C4-2B (cell line): ENCODE data around the gene SPATS2L.

Experiments
- H3K27ac ChIP-seq: fragments of 450-650 bp; 2 replicates; pipeline ENCODE4 v1.5.1; 2017
- ZFX ChIP-seq: fragments of 450-650 bp; IDR thresholded peaks from 2 replicates; pipeline ENCODE4 v1.6.1; 2017
- TF ChIP-seq, protein P1 (sequence below): fragments of 450-650 bp; conservative IDR thresholded peaks from 2 replicates; pipeline ENCODE4 v1.5.1; 2017; ENCODE audit warnings: mild to moderate bottlenecking

SPATS2L gene

DNA sequence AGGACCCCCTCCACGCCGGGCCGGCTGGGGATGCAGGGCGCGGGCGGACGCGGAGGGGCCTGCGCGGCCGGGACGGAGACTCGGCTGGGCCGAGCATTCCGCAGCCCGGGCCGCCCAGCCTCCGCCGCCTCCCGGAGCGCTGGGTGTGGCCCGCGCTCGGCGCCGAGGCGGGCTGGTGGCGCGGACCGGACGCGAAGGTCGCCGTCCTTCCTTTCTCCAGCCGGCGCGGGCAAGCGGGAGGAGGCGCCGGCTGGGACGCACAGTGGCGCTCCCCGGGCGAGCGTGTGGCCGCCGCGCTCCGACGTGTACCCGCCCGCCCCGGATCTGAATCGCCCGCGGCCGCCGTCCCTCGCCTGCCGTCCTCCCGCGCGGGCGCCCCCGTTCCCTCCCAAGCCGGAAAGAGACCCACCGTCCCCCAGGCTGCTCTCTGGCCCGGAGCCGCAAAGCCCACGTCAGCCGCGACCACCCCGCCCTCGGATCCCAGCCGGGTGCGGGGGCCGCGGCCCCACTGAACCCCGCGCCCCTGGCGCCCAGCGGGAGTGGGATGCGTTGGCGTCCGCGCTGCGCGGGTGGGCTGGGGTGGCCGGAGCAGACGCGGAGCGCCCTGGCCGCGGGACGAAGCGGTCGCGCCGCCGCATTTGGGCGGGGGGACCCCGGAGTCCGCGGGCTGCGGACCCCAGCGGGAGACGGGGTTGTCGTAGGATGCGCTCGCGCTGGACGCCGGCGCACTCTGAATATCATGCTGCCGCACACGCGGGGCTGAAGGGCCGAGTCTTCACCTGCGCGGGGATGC, 634 bp downstream of the SPATS2L start:
- TF ChIP-seq, protein P1, sequence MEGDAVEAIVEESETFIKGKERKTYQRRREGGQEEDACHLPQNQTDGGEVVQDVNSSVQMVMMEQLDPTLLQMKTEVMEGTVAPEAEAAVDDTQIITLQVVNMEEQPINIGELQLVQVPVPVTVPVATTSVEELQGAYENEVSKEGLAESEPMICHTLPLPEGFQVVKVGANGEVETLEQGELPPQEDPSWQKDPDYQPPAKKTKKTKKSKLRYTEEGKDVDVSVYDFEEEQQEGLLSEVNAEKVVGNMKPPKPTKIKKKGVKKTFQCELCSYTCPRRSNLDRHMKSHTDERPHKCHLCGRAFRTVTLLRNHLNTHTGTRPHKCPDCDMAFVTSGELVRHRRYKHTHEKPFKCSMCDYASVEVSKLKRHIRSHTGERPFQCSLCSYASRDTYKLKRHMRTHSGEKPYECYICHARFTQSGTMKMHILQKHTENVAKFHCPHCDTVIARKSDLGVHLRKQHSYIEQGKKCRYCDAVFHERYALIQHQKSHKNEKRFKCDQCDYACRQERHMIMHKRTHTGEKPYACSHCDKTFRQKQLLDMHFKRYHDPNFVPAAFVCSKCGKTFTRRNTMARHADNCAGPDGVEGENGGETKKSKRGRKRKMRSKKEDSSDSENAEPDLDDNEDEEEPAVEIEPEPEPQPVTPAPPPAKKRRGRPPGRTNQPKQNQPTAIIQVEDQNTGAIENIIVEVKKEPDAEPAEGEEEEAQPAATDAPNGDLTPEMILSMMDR = no peak
- TF ChIP-seq ZFX = peak; percentile 61
- peak overlapping the region; percentile 81 for H3K27ac ChIP-seq

DNA sequence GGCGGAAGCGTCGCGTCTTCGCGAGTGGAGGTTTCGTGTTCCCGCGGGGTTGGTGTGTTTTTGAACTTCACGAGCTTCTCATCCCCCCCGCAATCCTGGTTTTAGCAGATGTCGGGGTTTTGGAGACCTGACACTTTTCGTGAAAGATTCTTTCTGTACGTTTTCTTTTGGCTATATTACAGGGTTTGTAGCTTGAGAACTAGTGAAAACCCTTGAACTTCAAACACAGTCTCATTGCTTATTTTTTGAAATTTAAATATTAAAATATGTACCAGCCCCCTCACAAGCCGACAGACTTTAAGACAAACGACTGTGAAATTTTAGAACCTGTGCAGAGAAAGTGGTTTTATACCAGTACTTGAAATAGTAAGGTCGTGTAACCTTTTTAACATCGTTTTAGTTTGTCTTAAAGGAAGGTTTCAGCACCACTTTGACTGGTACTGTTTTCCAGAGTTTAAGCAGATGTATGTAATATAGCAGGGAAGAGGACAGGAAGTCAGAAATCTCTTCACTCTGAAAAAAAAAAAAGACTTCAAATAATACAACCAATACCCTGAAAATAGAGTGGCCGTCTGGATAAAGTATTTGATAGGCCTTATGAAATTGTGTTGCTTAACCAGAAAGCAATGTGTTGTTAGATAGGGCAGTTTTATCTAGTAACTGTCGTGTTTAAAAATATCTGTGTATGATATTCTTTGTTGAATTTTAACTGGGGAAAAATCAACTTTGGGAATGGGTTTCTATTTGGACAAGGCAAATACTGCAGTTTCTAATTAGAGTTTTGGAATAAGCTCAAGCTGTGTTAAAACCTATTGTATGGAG, 1.4 kb downstream of the SPATS2L start:
- no peak overlapping the region; the same call in 1 of the 2 replicates for H3K27ac ChIP-seq
- TF ChIP-seq, protein P1 = no peak
- TF ChIP-seq ZFX = no peak

DNA sequence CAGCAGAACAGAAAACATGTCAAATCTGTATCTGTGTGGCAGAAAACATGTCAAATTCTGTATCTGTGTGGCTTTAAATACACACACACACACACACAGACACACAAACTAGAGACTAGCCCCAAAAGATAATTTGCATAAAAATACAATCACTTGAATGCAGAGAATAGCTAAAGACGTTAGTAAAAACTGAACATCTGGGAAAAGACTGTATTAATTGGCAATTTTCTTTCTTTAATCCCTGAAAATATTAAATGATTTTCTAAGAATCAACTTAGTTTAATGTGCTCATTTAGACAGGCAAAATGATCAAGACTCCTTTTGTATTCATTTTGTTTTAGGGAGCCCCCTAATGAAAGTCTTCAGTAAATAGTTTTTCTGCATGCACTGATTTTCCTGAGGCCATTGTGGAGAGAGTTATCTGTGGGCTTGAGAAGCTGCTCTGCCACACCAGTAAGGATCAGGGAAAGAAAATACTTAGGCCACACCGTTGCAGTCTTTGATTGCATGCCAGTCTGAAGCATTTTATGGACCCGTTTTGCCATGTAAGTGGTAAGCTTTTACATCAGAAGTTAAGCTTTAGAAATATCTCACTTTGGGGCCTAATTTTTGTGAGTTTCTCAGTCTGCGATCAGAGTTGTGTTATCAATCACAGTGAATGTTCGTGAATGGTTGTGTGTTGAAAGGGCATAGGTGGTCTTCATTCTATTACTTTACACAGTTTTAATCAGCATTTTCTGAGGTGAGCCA, 2.2 kb downstream of the SPATS2L start:
- TF ChIP-seq, protein P1 = no peak
- no peak for TF ChIP-seq ZFX
- H3K27ac ChIP-seq = no peak overlapping the region

DNA sequence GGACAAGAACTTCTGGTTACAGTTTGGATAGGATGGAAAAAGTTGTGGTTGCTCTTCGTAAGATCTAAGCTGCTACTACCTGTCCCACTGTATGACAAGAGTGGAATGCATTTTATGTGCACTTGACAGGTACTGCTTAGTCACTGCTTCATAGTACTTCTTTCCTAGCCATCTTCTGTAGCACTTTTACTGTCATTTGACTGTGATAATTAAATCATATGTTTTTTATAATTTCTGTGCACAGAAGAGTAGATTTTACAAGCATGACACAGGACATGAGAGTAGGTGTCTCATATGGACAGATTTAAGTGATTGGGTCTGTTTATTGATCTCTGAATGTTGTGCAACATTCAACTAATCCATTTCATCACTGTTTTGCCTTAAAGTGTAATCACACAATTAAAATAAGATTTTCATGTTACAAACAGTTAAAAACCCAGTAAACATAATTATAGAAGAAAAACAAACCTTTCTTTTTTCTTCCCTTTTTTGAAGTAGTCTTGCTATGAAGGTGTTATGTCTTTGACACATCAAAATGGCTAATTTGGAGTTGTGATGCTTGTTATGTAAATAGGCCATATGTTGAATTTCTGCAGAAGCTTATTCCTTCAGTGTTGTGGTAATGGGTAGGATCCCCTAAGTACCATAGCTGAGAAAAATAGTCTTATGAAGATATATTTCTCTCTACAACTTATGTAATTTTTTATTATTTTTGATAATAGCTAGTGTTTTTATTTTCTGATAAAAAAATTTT, 3.0 kb downstream of the SPATS2L start:
- TF ChIP-seq ZFX = no peak
- TF ChIP-seq, protein P1 = no peak
- no peak overlapping the region for H3K27ac ChIP-seq

DNA sequence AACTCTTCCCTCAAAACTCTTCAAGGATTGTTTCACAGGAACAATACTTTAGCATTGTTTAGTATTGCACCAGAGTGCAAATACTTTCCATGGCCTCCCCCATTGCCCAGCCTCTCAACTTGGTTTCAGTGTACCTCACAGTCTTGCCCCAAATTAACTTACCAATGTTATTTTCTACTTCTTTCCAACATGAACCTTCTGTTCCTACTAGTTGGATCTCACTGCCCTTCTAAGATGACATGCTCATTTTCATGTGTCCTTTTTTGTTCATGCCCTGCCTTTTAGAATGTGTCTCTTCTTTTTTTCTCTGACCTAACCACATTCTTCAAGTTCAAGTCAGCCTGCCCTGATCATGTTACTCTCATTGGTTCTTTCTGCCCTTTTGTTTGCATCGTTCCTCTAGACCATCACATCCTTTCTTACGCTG, 4.1 kb downstream of the SPATS2L start:
- TF ChIP-seq ZFX = no peak
- TF ChIP-seq, protein P1 = no peak
- H3K27ac ChIP-seq = no peak overlapping the region

DNA sequence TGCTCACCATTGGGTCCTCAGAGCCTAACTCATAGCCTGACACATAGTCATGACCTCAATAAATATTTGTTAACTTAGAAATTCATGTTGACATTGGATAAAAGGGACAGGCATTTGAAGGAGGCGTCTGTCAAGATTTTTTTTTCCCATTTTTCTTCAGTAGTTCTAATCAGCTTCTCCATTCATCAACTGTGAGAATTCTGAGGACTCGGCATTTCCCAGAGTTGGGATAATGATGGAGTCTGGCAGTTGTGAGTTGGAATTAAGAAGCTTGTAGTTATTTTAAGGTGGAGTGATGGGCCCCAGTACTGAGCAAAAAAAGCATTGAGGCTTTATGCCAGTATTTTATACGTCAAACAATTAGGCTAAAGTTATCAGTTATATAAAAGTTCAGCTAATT, 4.6 kb downstream of the SPATS2L start:
- no peak for TF ChIP-seq ZFX
- TF ChIP-seq, protein P1 = no peak
- H3K27ac ChIP-seq = no peak overlapping the region
